ENCODE results near the gene THOC3.
"Not testable (repeated sequence)": the region's sequence is repeated elsewhere in the genome, so short reads cannot be mapped to it uniquely, and the experiment has no call there.

The THOC3 gene

GRCh38 chr5:175967471-175968372, at the start of gene THOC3:
Gene THOC3 (minus strand): TSS chr5:175968315. CDS start chr5:175968208, 107 bp downstream.
- H3K4me3 ChIP-seq (ENCODE audit: low read depth, low read length): peak within 1 kb of the TSS; percentile 57
- in situ Hi-C loops (cut with HindIII; ENCODE audit: low sequenced_read_pairs): not testable (repeated sequence)
- peak; percentile 35 for DNase-seq (ENCODE audit: low read depth)

- DNase-seq (ENCODE audit: low read depth); H3K4me3 ChIP-seq (ENCODE audit: low read depth, low read length); in situ Hi-C loops (cut with HindIII; ENCODE audit: low sequenced_read_pairs): not testable (repeated sequence)
Measured at GRCh38 chr5:176017324-176017723, 49.2 kb upstream of the THOC3 start.

GRCh38 chr5:176014360-176014759, 46.2 kb upstream of the THOC3 start:
- H3K4me3 ChIP-seq (ENCODE audit: low read depth, low read length); in situ Hi-C loops (cut with HindIII; ENCODE audit: low sequenced_read_pairs); DNase-seq (ENCODE audit: low read depth): not testable (repeated sequence)

DNA sequence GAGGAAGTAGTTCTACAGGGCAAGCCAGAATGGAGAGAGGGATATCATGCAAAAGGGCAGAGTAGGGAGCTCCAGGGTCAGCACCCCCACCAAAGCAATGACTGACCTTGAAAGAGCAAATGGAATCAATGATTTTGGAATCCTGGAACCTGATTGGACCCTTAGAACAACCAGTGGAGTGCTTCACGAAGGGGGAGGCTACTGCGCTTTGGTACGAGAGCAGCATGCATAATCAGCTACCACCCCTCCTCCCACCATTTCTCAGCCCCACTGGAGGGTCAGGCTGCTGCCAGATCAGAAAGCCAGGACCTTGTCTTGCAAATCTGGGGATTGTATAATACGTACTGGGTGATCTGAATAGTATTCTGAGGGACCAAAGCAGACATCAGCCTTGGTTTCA, 43.0 kb upstream of the THOC3 start:
- DNase-seq (ENCODE audit: low read depth); H3K4me3 ChIP-seq (ENCODE audit: low read depth, low read length); in situ Hi-C loops (cut with HindIII; ENCODE audit: low sequenced_read_pairs): not testable (repeated sequence)

DNA sequence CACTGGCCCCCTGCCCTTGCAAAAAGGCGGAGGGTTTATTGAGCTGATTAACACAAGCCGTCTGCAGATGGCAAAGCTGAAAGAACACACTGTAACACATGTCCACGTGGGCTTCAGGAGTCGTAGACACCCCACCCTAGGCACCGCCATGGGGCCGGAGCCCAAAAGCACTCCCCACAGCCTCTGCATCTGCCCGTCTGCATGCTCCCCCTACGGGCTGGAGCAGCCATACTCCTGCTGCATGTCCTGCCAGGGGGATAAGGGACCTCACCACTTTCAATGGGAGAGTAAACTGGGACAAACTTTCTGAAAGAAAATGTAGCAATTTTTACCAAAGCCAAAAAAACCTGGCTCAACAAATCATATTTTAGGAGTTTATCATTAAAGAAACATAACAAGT, 42.1 kb upstream of the THOC3 start:
- H3K4me3 ChIP-seq (ENCODE audit: low read depth, low read length); DNase-seq (ENCODE audit: low read depth); in situ Hi-C loops (cut with HindIII; ENCODE audit: low sequenced_read_pairs): not testable (repeated sequence)

GRCh38 chr5:176007220-176007619, 39.1 kb upstream of the THOC3 start:
- in situ Hi-C loops (cut with HindIII; ENCODE audit: low sequenced_read_pairs); DNase-seq (ENCODE audit: low read depth); H3K4me3 ChIP-seq (ENCODE audit: low read depth, low read length): not testable (repeated sequence)

DNA sequence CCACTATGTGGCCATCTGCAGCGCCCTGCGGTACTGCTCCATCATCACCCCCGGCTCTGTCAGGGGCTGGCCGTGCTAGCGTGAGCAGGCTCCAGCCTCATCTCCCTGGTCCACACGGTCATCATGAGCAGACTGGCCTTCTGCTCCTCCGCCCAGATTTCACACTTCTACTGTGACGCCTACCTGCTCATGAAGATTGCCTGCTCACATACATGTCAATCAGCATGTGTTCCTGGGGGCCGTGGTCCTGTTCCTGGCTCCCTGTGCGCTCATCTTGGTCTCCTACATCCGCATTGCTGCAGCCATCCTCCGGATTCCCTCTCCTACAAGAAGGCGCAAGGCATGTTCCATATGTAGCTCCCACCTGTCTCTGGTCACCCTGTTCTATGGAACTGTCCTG, 38.7 kb upstream of the THOC3 start:
- DNase-seq (ENCODE audit: low read depth); H3K4me3 ChIP-seq (ENCODE audit: low read depth, low read length); in situ Hi-C loops (cut with HindIII; ENCODE audit: low sequenced_read_pairs): not testable (repeated sequence)

- DNase-seq (ENCODE audit: low read depth); in situ Hi-C loops (cut with HindIII; ENCODE audit: low sequenced_read_pairs); H3K4me3 ChIP-seq (ENCODE audit: low read depth, low read length): not testable (repeated sequence)
Measured at GRCh38 chr5:175997979-175998378, 29.9 kb upstream of the THOC3 start.

- in situ Hi-C loops (cut with HindIII; ENCODE audit: low sequenced_read_pairs); H3K4me3 ChIP-seq (ENCODE audit: low read depth, low read length); DNase-seq (ENCODE audit: low read depth): not testable (repeated sequence)
Measured at GRCh38 chr5:175997495-175997894, 29.4 kb upstream of the THOC3 start.

DNA sequence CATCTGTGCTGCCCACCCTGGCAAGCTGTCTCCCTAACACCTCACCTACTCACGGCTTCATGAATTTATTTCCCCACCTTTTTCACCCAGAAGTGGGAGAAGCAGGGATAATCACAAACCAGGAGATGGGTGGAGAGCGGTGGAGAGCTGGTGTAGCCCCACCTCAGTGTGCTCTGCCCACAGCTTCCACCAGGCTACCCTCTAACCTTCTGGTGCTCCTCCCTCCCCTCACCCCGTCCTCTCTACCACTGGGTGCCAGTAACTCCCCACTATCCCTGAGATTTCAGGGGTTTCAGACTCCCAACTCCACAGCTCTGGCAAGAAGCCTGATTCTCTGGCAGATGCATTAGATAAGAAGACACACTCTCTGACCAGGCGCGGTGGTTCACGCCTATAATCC, 28.7 kb upstream of the THOC3 start:
- H3K4me3 ChIP-seq (ENCODE audit: low read depth, low read length); in situ Hi-C loops (cut with HindIII; ENCODE audit: low sequenced_read_pairs): not testable (repeated sequence)

DNA sequence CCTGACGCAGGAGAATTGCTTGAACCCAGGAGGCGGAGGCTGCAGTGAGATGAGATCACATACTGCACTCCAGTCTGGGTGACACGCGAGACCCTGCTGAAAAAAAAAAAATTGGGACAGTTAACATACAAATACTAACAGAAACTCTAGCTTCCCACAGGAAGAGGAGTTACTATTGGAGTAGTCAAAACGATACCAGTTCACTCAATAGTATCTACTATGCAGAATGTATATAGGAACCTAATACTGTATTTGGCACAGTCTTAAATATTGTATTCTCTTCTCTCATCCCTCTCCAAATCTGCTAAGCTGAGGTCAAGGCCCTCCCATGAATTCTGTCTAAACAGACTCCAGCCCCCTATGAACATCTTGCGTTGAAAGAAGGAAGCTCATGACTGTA, 27.4 kb upstream of the THOC3 start:
- DNase-seq (ENCODE audit: low read depth); H3K4me3 ChIP-seq (ENCODE audit: low read depth, low read length); in situ Hi-C loops (cut with HindIII; ENCODE audit: low sequenced_read_pairs): not testable (repeated sequence)

More for the DNA sequence above, 28.7 kb upstream of the THOC3 start:
- not testable (repeated sequence) for DNase-seq (ENCODE audit: low read depth)

DNA sequence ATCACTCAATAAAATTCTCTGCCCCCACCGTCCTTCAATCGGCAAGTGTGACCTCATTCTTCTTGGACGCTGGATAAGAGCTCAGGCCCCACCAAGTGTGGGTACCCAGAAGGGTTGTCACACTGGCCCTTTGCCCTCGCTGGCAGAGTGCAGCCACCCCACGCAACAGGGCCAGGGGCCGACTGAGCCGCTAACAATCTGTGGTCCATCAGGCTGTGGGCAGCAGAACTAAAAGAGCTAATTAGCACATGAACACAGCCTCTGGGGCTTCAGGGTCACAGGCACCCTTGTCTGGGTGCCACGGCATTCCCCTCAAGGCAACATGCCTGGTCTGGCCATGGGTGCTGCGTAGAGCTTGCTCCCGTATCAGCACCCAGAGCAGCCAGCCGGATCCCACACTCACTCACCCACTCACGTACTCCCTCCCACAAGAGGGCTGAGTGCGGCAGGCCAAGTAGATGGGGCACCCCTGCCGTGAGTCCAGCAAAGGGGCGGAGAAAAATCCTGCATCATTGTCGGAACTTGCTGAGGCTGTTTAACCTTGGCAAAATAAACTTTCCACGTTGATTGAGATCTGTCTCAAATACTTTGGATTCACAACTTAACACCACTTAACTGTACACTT, 11.4 kb upstream of the THOC3 start:
- in situ Hi-C loops (cut with HindIII; ENCODE audit: low sequenced_read_pairs): not testable (repeated sequence)

DNA sequence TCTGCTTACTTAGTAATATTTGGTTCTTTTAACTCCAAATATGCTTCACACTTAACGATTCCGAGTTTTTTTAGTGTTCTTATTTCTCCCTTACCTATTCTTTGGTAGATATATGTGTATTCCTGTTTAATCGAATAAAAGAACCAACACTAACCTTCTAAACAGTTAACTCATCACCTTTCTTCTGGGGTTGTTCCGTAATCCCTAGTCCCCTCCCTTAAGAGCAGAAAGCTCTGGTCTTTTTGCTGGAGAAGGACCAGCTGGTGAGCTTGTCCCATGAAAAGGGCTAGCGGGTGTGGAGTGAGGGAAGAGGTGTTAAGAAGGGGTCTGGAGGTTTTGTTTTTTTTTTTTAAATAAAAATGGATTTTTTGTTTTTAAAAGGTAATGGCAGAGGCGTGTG, 266 bp upstream of the THOC3 start:
- H3K4me3 ChIP-seq (ENCODE audit: low read depth, low read length): peak overlapping the region; percentile 57
- in situ Hi-C loops (cut with HindIII; ENCODE audit: low sequenced_read_pairs); DNase-seq (ENCODE audit: low read depth): not testable (repeated sequence)

More for the DNA sequence above, 11.4 kb upstream of the THOC3 start:
- DNase-seq (ENCODE audit: low read depth); H3K4me3 ChIP-seq (ENCODE audit: low read depth, low read length): not testable (repeated sequence)

DNA sequence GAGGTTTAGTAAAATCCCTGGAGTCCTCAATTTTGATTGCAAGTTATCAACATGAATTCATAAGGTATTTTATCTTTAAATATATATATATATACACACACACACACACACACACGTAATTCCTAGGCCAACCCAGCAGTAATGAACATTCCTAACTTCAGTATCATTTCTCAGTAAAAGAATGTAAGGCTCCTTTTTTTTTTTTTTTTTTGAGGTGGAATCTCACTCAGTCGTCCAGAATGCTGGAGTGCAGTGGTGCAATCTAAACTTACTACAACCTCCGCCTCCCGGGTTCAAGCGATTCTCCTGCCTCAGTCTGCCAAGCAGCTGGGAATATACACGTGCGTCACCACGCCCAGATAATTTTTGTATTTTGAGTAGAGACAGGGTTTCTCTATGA, 5.8 kb downstream of the THOC3 start:
- H3K4me3 ChIP-seq (ENCODE audit: low read depth, low read length); DNase-seq (ENCODE audit: low read depth); in situ Hi-C loops (cut with HindIII; ENCODE audit: low sequenced_read_pairs): not testable (repeated sequence)

GRCh38 chr5:175960228-175960627, 7.9 kb downstream of the THOC3 start:
- DNase-seq (ENCODE audit: low read depth); in situ Hi-C loops (cut with HindIII; ENCODE audit: low sequenced_read_pairs); H3K4me3 ChIP-seq (ENCODE audit: low read depth, low read length): not testable (repeated sequence)

DNA sequence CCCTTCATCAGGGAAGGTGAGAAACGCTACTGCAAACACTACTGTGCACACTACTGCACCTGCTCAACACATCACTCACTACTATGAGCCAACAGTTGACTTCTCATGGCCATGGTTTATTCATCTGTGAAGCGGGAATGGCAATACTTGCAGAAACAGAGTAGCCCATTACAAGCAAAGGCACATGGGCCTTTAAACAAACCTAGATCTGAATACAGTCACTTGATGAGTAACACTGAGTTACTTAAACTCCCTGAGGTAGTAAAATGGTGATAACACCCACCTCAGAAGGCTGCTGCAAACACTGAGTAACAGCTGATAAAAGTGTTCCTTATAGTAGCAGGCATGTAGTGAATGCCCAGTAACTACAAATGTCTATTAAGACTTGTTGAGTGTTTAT, 9.6 kb downstream of the THOC3 start:
- H3K4me3 ChIP-seq (ENCODE audit: low read depth, low read length); in situ Hi-C loops (cut with HindIII; ENCODE audit: low sequenced_read_pairs): not testable (repeated sequence)

DNA sequence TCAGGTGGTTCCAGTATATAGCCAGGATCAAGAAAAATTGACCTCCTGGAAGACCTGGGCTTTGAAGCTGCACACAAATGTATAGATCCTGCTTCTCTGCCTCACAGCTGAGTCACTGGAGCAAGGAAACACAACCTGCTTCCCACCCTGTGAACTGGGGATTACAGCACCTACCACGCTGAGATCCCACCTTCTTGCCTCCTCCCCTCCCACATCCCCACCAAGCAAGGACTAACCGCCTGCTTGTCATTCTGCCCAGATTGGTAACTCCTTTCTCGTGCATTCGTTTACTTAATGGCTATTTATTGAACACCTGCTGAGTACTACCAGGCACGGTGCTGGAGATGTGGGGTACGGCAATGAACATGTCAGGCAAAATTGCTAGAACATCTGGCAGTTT, 14.0 kb downstream of the THOC3 start:
- DNase-seq (ENCODE audit: low read depth); H3K4me3 ChIP-seq (ENCODE audit: low read depth, low read length); in situ Hi-C loops (cut with HindIII; ENCODE audit: low sequenced_read_pairs): not testable (repeated sequence)

More for the DNA sequence above, 9.6 kb downstream of the THOC3 start:
- DNase-seq (ENCODE audit: low read depth): not testable (repeated sequence)

DNA sequence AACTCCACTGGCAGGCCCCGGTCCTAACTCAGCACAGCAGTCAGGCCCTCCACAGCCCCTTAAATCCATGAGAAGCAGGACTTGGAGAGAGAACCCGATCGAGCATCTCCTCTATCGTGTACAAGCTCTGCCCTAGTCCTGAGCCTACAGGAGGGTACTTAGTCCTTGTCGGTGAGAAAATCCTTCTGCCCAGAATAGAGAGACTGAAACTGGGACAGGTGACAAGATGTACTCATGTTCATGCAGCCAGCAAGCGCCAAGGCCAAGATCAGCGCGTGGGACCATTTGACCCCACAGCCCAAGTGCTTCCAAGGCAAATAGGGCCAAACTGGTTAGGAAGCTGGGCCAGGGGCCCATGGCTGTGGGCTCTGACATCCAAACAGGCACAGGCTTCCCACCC, 15.3 kb downstream of the THOC3 start:
- H3K4me3 ChIP-seq (ENCODE audit: low read depth, low read length); in situ Hi-C loops (cut with HindIII; ENCODE audit: low sequenced_read_pairs); DNase-seq (ENCODE audit: low read depth): not testable (repeated sequence)

Measured in astrocyte of the cerebellum (primary cell).